Smooth muscle cell (in vitro differentiated cells): ENCODE results near the gene BBLN. TPM values are rescaled to one million over a fixed set of nuclear protein-coding genes. Genes with fewer than 3 reads are reported as not detected.

ENCODE experiments used
- DNase-seq: peaks from one replicate; lab custom pipeline; 2025; ENCODE audit not compliant: unreplicated experiment; lab: John Stamatoyannopoulos, UW
- H2AFZ ChIP-seq: fragments of 200-600 bp; sonication (generic); 2 replicates; pipeline ENCODE4 v1.6.0; 2016; ENCODE audit warnings: antibody characterized with exemption, low read depth, mild to moderate bottlenecking
- H3F3A ChIP-seq: fragments of 200-600 bp; sonication (generic); 2 replicates; pipeline ENCODE4 v1.6.0; 2017; ENCODE audit warnings: antibody characterized with exemption, low read depth
- H3K27ac ChIP-seq: fragments of 200-600 bp; sonication (generic); 2 replicates; pipeline ENCODE4 v1.5.1; 2016; ENCODE audit warnings: low read depth, mild to moderate bottlenecking
- H3K27me3 ChIP-seq: fragments of 200-600 bp; sonication (generic); 2 replicates; pipeline ENCODE4 v1.6.1; 2016; ENCODE audit warnings: low read depth, mild to moderate bottlenecking
- H3K36me3 ChIP-seq: fragments of 200-600 bp; sonication (generic); 2 replicates; pipeline ENCODE4 v1.5.1; 2016; ENCODE audit warnings: low read depth
- H3K4me1 ChIP-seq: fragments of 200-600 bp; sonication (generic); 2 replicates; pipeline ENCODE4 v1.5.1; 2016; ENCODE audit warnings: low read depth
- H3K4me2 ChIP-seq: fragments of 200-600 bp; sonication (generic); 2 replicates; pipeline ENCODE4 v1.6.0; 2016; ENCODE audit warnings: mild to moderate bottlenecking
- H3K4me3 ChIP-seq: fragments of 200-600 bp; sonication (generic); 2 replicates; pipeline ENCODE4 v1.5.1; 2016; ENCODE audit warnings: mild to moderate bottlenecking
- H3K79me2 ChIP-seq: fragments of 200-600 bp; sonication (generic); 2 replicates; pipeline ENCODE4 v1.6.0; 2016; ENCODE audit warnings: low read depth, mild to moderate bottlenecking
- H3K9ac ChIP-seq: fragments of 200-600 bp; sonication (generic); 2 replicates; pipeline ENCODE4 v1.6.0; 2016; ENCODE audit warnings: low read depth
- H3K9me3 ChIP-seq: fragments of 200-600 bp; sonication (generic); replicated peaks from 2 replicates; pipeline ENCODE4 v1.5.1; 2016; ENCODE audit warnings: low read depth
- H4K20me1 ChIP-seq: fragments of 200-600 bp; sonication (generic); 2 replicates; pipeline ENCODE4 v1.6.0; 2016; ENCODE audit warnings: low read depth
- CTCF ChIP-seq: fragments of 200-600 bp; sonication (generic); IDR thresholded peaks from 2 replicates; pipeline ENCODE4 v1.5.1; 2017; ENCODE audit warnings: borderline replicate concordance, mild to moderate bottlenecking, antibody characterized with exemption; ENCODE audit not compliant: insufficient read depth, poor library complexity, severe bottlenecking
- WGBS: methylation state at CpG from one replicate; pipeline ENCODE4 v1.1.7; 2016; ENCODE audit warnings: low lambda C conversion rate; 5-methylcytosine and 5-hydroxymethylcytosine counted together
- polyA plus RNA-seq: library from polyadenylated mRNA; unstranded; fragments of >200 nt; fragmentation: Nextera tagmentation; extraction: Ambion mirVana; gene quantifications from 2 replicates; pipeline ENCODE4 v1.2.1, GENCODE V29; 2016
- total RNA-seq: library from RNA; depleted of rRNA; stranded (reverse); fragments of >200 nt; gene quantifications from 2 replicates; pipeline ENCODE4 v1.2.3, GENCODE V29; 2014

BBLN gene
- total and polyA plus RNA-seq, 2 experiments from 2014 or later: 133 to 229 TPM

GRCh38 chr9:128149951-128150593 is 10.0 kb upstream of the BBLN start:
- H3K79me2 ChIP-seq: no peaks in the 10 kb centered on the region
- H3K4me3 ChIP-seq: no peak overlapping the region
- no peak overlapping the region for H3K4me2 ChIP-seq
- H3F3A ChIP-seq: no peaks in the 10 kb centered on the region
- no peak for DNase-seq
- H3K27ac ChIP-seq: no peak overlapping the region
- 80% methylated on average over 11 of the region's 11 CpGs for WGBS
- H3K9ac ChIP-seq: no peak overlapping the region
- no peaks in the 10 kb centered on the region for H3K36me3 ChIP-seq
- H3K9me3 ChIP-seq: no peaks in the 10 kb centered on the region
- H3K27me3 ChIP-seq: no peaks in the 10 kb centered on the region
- H3K4me1 ChIP-seq: no peaks in the 10 kb centered on the region
- H2AFZ ChIP-seq: no peak overlapping the region
- no peak for TF ChIP-seq CTCF
- no peaks in the 10 kb centered on the region for H4K20me1 ChIP-seq

- TF ChIP-seq CTCF: peak; percentile 9
- Histone ChIP-seq H3K4me3 (no peak overlapping the region), H3K4me2 (no peak overlapping the region), H3K9me3 (no peaks in the 10 kb centered on the region), H3K36me3 (no peaks in the 10 kb centered on the region), H3K79me2 (no peaks in the 10 kb centered on the region), H3K27me3 (no peaks in the 10 kb centered on the region), H2AFZ (no peak overlapping the region), H3K9ac (no peak overlapping the region), H3K4me1 (no peaks in the 10 kb centered on the region), H4K20me1 (no peaks in the 10 kb centered on the region), H3K27ac (no peak overlapping the region), H3F3A (no peaks in the 10 kb centered on the region)
- DNase-seq: no peak
- WGBS: 68% methylated on average over 19 of the region's 19 CpGs
Measured at GRCh38 chr9:128150594-128151308, 9.3 kb upstream of the BBLN start.

GRCh38 chr9:128151309-128152132 is 8.5 kb upstream of the BBLN start:
- H3K27ac ChIP-seq: no peak overlapping the region
- DNase-seq: no peak

More at GRCh38 chr9:128151309-128152132, 8.5 kb upstream of the BBLN start:
- Histone ChIP-seq H2AFZ (no peak overlapping the region), H3F3A (no peaks in the 10 kb centered on the region), H3K79me2 (no peaks in the 10 kb centered on the region), H4K20me1 (no peaks in the 10 kb centered on the region), H3K9me3 (no peaks in the 10 kb centered on the region), H3K9ac (no peak overlapping the region), H3K36me3 (no peaks in the 10 kb centered on the region), H3K4me2 (no peak overlapping the region), H3K4me3 (no peak overlapping the region), H3K4me1 (no peaks in the 10 kb centered on the region), H3K27me3 (no peaks in the 10 kb centered on the region)
- TF ChIP-seq CTCF: no peak
- 89% methylated on average over 17 of the region's 18 CpGs for WGBS
